MM.1S (cell line): ENCODE results near the gene PPP1R7.

Experiments
- DNase-seq: peaks from one replicate; pipeline ENCODE4 v3.0.0-alpha.2; 2015
- H2AFZ ChIP-seq: fragments of 300-600 bp; sonication (generic); 2 replicates; pipeline ENCODE4 v1.6.0; 2016; ENCODE audit warnings: antibody characterized with exemption, low read length
- H3F3A ChIP-seq: fragments of 300-600 bp; sonication (generic); 2 replicates; pipeline ENCODE4 v1.6.1; 2016; ENCODE audit warnings: mild to moderate bottlenecking, antibody characterized with exemption, low read length, moderate library complexity, mixed read lengths; ENCODE audit not compliant: insufficient read depth
- H3K27ac ChIP-seq: fragments of 300-600 bp; sonication (generic); 2 replicates; pipeline ENCODE4 v1.5.1; 2016; ENCODE audit warnings: mild to moderate bottlenecking, low read length
- H3K27me3 ChIP-seq: fragments of 300-600 bp; sonication (generic); replicated peaks from 2 replicates; pipeline ENCODE4 v1.6.0; 2016; ENCODE audit warnings: low read length; ENCODE audit not compliant: insufficient read depth
- H3K36me3 ChIP-seq: fragments of 300-600 bp; sonication (generic); replicated peaks from 2 replicates; pipeline ENCODE4 v1.6.1; 2016; ENCODE audit warnings: mild to moderate bottlenecking, low read length, mixed read lengths; ENCODE audit not compliant: insufficient read depth
- H3K4me1 ChIP-seq: fragments of 300-600 bp; sonication (generic); 2 replicates; pipeline ENCODE4 v1.6.1; 2016; ENCODE audit warnings: low read length, mixed read lengths
- H3K4me2 ChIP-seq: fragments of 300-600 bp; sonication (generic); 2 replicates; pipeline ENCODE4 v1.6.0; 2016; ENCODE audit warnings: low read depth, low read length
- H3K4me3 ChIP-seq: fragments of 300-600 bp; sonication (generic); 2 replicates; pipeline ENCODE4 v1.5.1; 2016; ENCODE audit warnings: low read length, mixed read lengths
- H3K79me2 ChIP-seq: fragments of 300-600 bp; sonication (generic); 2 replicates; pipeline ENCODE4 v1.6.1; 2016; ENCODE audit warnings: mixed run types, low read length, mixed read lengths
- H3K9ac ChIP-seq: fragments of 300-600 bp; sonication (generic); 2 replicates; pipeline ENCODE4 v1.6.1; 2016; ENCODE audit warnings: low read length, mixed read lengths
- H3K9me2 ChIP-seq: fragments of 300-600 bp; sonication (generic); replicated peaks from 2 replicates; pipeline ENCODE4 v1.6.1; 2016; ENCODE audit warnings: mild to moderate bottlenecking, low read length, mixed read lengths; ENCODE audit not compliant: insufficient read depth
- H3K9me3 ChIP-seq: fragments of 300-600 bp; sonication (generic); replicated peaks from 2 replicates; pipeline ENCODE4 v1.6.1; 2016; ENCODE audit warnings: mild to moderate bottlenecking, low read length, mixed read lengths; ENCODE audit not compliant: insufficient read depth
- H4K20me1 ChIP-seq: fragments of 300-600 bp; sonication (generic); 2 replicates; pipeline ENCODE4 v1.6.1; 2016; ENCODE audit warnings: mild to moderate bottlenecking, low read length, moderate library complexity, mixed read lengths; ENCODE audit not compliant: insufficient read depth
- EZH2 ChIP-seq: fragments of 300-600 bp; sonication (generic); optimal IDR thresholded peaks from 2 replicates; pipeline ENCODE3; 2017; ENCODE audit warnings: low read depth, mild to moderate bottlenecking, antibody characterized with exemption, low read length, mixed read lengths
- EZH2phosphoT487 ChIP-seq: fragments of 300-600 bp; sonication (generic); IDR thresholded peaks from 2 replicates; pipeline ENCODE4 v1.6.1; 2018; ENCODE audit warnings: antibody characterized with exemption, low read length
- TF ChIP-seq, protein P1 (sequence below): fragments of 300-600 bp; sonication (generic); IDR thresholded peaks from 2 replicates; pipeline ENCODE4 v1.5.1; 2016; ENCODE audit warnings: antibody characterized with exemption, low read length, mixed read lengths

Gene PPP1R7

GRCh38 chr2:241150660-241151530 lies 628 bp downstream of the PPP1R7 start:
- Histone ChIP-seq H3K79me2 (peaks cover 40% of the 10 kb centered on the region), H3K36me3 (no peaks in the 10 kb centered on the region), H3K9me3 (no peaks in the 10 kb centered on the region), H3K9ac (peak overlapping the region; percentile 79), H3K4me2 (peak overlapping the region; percentile 90), H3K27ac (no peak overlapping the region), H3F3A (0 out of 2 replicates have a peak, but pooled peaks cover 4% of the 10 kb centered on the region), H4K20me1 (no peaks in the 10 kb centered on the region), H3K27me3 (no peaks in the 10 kb centered on the region), H2AFZ (peak overlapping the region; percentile 78), H3K4me3 (peak overlapping the region; percentile 92), H3K9me2 (no peaks in the 10 kb centered on the region), H3K4me1 (peaks cover 14% of the 10 kb centered on the region)
- peak; percentile 7 for DNase-seq
- TF ChIP-seq, protein P1, sequence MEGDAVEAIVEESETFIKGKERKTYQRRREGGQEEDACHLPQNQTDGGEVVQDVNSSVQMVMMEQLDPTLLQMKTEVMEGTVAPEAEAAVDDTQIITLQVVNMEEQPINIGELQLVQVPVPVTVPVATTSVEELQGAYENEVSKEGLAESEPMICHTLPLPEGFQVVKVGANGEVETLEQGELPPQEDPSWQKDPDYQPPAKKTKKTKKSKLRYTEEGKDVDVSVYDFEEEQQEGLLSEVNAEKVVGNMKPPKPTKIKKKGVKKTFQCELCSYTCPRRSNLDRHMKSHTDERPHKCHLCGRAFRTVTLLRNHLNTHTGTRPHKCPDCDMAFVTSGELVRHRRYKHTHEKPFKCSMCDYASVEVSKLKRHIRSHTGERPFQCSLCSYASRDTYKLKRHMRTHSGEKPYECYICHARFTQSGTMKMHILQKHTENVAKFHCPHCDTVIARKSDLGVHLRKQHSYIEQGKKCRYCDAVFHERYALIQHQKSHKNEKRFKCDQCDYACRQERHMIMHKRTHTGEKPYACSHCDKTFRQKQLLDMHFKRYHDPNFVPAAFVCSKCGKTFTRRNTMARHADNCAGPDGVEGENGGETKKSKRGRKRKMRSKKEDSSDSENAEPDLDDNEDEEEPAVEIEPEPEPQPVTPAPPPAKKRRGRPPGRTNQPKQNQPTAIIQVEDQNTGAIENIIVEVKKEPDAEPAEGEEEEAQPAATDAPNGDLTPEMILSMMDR = no peak
- TF ChIP-seq EZH2 (no peak), EZH2phosphoT487 (no peak)

- no peak overlapping the region for H3K4me3 ChIP-seq
- H3K4me1 ChIP-seq = peaks cover 14% of the 10 kb centered on the region
- no peaks in the 10 kb centered on the region for H4K20me1 ChIP-seq
- H3K36me3 ChIP-seq = no peaks in the 10 kb centered on the region
- H3K27me3 ChIP-seq = no peaks in the 10 kb centered on the region
- H2AFZ ChIP-seq = no peak overlapping the region
- DNase-seq = no peak
- no peak for TF ChIP-seq EZH2phosphoT487
- TF ChIP-seq, protein P1 = no peak
- no peak for TF ChIP-seq EZH2
- no peaks in the 10 kb centered on the region for H3K9me2 ChIP-seq
- peaks cover 40% of the 10 kb centered on the region for H3K79me2 ChIP-seq
- H3F3A ChIP-seq = 0 out of 2 replicates have a peak, but pooled peaks cover 4% of the 10 kb centered on the region
- no peak overlapping the region for H3K4me2 ChIP-seq
- H3K27ac ChIP-seq = no peak overlapping the region
- no peak overlapping the region for H3K9ac ChIP-seq
- H3K9me3 ChIP-seq = no peaks in the 10 kb centered on the region
Measured at GRCh38 chr2:241151934-241152660, 1.8 kb downstream of the PPP1R7 start.

GRCh38 chr2:241153616-241154015 lies 3.3 kb downstream of the PPP1R7 start:
- DNase-seq = no peak
- H3K9me3 ChIP-seq = no peaks in the 10 kb centered on the region

More at GRCh38 chr2:241153616-241154015, 3.3 kb downstream of the PPP1R7 start:
- H3K9me2 ChIP-seq = no peaks in the 10 kb centered on the region
- no peak overlapping the region for H3K9ac ChIP-seq
- H3F3A ChIP-seq = 0 out of 2 replicates have a peak, but pooled peaks cover under 1% of the 10 kb centered on the region
- H3K36me3 ChIP-seq = no peaks in the 10 kb centered on the region
- H4K20me1 ChIP-seq = no peaks in the 10 kb centered on the region
- no peak overlapping the region for H3K27ac ChIP-seq
- H2AFZ ChIP-seq = no peak overlapping the region
- no peak overlapping the region for H3K4me3 ChIP-seq
- no peaks in the 10 kb centered on the region for H3K27me3 ChIP-seq
- TF ChIP-seq EZH2phosphoT487 (no peak), EZH2 (no peak)
- TF ChIP-seq, protein P1 = no peak
- peaks cover 8% of the 10 kb centered on the region for H3K4me1 ChIP-seq
- H3K4me2 ChIP-seq = no peak overlapping the region
- H3K79me2 ChIP-seq = peaks cover 33% of the 10 kb centered on the region
